CD4-positive, alpha-beta T cell treated with Interleukin-4 for 1 hour (primary cell): Measurements from ENCODE around the gene ZBTB20.

Experiments used
- DNase-seq, 2 donors: peaks; one replicate each; pipeline ENCODE4 v3.0.0-alpha.2; 2020 to 2022

The ZBTB20 gene

DNA sequence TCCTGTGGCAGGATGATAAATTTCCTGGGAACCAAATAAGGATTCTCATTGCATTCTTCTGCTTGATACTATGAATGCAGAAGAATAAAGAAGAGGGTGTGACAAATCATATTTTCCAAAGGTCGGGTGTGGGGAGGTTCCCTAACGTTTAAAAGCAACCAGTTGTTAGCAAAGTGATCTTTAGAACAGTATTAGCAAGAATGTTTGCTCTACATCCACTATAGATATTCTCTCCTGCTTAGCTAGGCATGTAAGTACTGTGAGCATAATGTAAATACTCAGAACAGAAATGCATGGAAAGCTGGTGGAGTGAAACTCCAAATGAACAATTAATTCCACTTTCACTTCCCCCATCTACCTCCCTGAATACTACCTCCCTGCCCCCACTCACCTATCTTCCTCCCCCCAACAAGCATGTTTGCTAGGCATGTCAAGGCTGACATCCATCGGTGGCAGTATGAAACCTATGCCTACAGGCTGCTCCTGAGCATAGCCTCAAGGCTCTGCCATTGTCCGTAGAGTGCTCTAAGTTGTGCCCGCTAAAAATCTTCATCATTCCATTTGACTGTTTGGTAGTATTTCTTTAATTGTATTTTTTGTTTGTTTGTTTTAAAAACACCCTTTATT, 523.6 kb downstream of the ZBTB20 start:
- DNase-seq: no peak

DNA sequence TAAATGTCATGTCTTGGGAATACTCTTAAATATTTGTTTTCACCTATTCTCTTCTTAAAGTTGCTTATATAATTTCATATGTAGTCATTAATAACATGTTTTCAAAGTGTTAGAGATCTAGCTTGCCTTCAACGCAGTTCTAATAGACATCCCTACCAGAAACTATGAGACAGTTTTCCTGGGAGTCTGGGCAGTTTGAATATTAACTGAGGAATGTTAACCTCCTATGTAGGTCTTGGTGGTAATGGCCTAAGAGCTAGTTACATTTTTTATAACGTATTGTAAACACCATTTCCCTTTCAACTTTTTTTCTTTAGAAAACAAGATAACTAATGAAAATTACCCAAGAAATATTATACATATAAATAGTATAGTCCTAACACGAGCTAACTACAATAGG, 525.1 kb downstream of the ZBTB20 start:
- no peak for DNase-seq

DNA sequence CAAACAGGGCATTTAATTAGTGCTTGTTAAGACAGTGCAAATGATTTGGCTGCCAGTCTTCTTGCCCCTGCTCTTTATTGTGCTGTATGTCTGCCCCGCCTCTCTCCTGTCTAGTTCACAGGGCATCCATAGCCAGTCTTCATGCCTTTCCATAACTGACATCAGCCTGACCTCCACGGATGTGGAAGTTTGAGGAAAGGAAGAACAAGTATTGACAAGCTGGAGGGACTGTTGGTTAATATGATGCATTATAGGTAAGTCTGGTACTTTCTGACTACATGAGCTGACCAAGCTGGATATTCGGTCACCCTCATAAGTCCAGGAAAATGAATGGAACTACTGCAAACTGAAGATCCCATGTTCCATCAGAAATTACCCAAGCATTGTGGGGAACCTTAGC, 527.3 kb downstream of the ZBTB20 start:
- no peak for DNase-seq

DNA sequence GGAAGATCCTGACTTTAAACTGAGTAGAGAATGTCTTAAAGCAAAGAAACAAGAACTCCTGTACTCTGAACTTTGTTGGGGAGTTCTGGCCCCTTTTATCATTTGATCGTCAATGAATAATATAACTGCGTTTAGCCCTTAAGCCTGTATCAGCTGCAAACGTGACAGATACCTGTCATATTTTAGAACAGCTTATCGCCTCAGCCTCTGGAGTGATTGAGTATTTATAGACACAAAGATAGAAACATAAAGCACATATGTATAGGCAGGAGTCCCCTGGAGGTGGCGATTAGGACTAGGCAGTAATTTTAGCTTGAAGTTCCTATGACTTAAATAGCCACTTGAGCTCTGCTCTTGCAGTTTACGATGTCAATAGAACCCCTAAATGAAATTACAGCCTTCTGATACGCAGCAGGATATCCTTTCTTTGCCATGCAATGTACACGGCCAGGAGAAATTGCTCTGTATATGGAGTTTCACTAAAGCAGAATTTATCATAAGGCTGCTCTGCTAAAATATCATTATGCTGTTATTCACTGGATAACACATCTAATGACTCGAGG, 531.5 kb downstream of the ZBTB20 start:
- DNase-seq: no peak

DNA sequence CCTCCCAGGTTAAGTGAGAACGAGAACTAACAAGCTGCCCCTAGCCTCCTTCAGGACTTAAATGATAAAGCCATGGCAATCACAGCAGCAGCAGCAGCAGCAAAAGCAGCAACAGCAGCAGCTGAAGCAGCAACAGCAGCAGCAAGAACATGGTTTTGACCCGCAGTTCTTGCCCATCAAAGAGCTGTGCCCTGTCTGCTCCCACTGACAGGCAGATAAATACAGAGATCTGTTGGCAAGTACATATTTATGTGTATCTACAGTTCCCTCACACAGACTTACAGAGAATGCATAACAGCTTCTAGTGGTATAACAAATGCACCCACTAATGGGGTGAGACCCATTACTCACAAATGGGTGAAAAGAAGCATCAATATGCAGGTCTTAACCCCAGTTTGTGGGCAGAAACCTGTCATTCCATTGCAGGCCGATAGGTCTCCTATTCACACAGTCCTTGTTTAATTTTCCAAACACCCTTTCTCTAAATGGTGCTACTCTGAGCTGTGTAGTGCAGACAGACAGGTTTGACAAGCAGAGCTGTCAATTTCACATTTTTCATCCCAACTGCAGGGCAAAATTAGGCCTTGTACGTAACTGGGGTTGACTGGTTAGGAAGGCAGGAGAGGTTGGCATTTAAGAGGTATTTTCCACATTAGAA, 537.0 kb downstream of the ZBTB20 start:
- DNase-seq: no peak

DNA sequence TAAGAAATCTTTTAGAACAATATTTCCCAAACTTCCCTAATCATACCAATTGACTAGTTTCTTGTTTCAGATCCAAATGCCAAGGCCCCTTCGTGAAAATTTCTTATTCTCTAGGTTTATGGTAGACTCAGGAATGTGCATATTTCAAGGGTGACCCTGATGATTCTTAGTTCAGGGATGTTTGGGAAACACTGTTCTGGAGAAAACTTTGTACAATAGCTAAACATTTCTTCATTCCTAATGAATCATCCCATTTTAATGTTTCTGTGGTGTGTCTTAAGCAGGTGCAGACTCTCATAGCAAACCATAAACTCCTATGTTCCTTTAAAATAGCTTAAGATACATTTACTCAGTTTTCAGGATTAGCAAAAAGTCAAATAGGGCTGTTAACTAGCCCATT, 538.8 kb downstream of the ZBTB20 start:
- no peak for DNase-seq

DNA sequence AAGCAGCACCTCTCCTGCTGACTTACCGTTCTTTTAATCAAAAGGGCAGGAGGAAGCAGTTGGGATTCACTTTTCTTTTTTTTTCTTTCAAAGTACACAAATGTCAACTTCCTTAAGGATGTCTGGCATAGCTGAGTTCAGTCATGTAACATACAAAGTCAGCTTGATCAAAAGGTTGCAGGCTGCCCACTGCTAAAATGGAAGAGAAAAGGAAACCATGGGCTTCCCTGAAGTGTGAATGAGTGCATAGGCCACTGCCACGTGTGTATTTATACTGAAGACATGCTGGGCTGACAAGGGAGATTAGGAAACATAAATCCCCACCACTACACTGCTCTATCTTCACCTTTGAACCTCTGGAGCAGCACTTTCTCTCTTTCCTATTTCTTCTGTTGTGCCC, 540.8 kb downstream of the ZBTB20 start:
- no peak for DNase-seq

DNA sequence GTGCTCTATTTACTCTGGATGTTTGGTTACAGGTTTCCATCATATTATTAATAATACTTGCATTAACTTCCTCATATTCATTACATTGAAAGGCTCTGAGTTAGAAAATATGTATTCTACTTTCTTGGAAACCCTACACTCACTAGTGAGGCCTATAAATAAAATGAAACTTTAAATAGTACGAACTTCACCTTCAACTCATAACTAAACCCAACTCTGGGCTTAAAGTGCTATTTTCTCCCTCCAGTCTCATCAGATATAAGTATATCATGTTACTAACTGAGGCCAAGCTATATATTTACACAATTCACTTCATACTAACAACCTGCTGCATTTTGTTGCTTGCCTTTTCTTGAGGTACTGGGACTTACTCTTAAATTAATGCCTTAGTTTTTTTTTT, 546.5 kb downstream of the ZBTB20 start:
- DNase-seq: no peak

DNA sequence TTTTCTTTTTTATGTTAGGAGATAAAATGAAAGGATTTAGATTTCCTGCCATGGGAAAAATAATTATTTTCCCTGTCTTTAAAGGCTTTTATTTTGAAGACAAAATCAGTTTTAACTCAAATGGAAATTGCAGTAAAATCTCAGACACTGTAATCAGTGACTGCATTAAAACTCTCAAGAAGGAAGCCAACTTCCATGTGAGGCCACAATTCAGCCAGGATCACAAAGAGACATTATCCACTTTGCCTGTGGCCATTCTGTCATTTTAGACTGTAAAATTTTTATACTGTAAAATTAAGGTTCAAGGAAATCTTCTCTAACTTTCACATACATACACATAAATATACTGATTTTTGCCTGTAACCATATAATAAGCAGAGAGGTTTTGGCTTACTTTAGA, 549.2 kb downstream of the ZBTB20 start:
- DNase-seq: no peak

DNA sequence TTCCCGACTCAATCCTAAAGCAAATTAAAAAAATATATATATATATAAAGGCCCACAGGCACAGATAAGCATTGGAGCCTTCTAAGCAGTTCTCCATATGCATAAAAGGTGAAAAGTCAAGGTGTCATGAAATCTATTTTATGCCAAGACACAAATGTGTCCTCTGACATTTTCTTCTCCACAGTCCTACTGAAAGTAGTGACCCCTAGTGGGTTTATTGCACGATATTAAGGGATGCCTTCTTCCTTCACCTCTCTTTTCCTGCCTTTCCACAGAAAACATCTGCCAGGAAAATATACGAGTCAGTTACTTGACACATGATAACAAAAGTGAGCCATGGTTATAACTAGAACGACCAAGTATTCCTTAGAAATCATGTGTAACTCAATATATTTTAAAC, 550.1 kb downstream of the ZBTB20 start:
- DNase-seq: no peak

DNA sequence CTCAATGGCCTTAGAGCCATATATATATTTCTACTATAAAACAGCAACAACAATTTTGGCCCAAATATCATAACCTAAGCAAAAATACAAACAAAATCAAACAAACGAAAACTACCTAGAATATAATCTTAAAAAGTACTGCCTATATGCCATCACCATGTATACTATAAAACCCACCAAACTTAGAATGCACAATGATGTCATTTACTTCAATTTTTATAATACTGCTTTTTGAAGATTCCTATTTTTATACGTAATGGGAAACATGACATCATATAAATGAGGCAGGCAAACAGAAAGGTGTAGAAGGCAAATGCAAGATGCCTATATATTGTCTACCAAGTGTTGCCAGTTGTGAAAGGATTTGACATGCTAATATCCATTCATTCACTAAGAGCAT, 550.9 kb downstream of the ZBTB20 start:
- DNase-seq: no peak

DNA sequence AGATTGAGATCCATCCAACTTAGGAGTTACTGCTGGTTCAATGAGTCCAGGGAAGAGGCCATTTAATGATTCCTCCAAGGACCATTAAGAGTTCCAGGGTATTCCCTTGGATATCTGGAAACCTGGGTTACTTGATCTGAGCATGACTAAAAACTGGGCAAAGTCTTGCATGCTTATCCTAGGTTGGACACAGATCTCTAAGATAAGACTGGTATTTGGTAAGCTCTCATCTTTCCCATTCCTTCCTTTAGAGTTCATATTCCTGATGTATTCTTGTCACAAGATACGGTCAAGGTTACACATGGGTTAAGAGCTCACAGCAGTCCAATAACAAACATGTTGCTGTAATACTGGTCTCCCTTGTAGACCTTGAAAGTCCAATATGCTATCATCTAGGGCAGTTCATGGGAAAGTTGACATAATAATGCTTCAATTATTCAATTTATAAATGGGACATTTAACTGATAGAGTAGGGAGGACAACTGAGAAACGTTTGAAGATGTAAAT, 551.5 kb downstream of the ZBTB20 start:
- no peak for DNase-seq

DNA sequence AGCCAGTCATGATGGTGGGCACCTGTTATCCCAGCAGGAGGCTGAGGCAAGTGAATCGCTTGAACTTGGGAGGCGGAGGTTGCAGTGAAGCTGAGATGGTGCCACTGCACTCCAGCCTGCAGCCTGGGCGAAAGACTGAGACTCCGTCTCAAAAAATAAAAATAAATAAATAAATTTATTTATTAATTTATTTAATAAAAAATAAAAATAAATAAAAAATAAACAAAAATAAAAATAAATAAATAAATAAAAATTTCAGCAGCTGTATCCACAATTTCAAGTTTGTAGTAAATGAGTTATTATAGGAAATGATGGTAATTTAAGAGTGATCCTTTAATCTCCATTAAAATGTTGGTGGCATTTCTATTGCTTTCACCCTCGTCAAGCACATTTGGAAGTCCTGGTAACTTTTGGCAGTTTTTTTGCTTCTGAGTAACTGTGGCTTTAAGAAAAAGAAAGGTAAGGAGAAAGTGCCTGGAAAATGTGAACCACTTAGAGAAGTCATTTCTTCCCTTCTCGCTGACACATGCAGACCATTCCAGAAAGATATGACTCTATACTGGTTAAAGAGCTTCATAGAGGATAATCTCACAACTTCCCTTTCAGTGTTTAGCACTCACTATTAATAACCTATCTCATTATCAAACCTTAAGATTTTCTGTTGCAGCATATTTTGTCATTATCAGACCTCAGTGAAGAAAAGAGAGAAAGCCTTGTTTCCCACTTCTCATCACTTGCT, 556.6 kb downstream of the ZBTB20 start:
- DNase-seq: no peak

DNA sequence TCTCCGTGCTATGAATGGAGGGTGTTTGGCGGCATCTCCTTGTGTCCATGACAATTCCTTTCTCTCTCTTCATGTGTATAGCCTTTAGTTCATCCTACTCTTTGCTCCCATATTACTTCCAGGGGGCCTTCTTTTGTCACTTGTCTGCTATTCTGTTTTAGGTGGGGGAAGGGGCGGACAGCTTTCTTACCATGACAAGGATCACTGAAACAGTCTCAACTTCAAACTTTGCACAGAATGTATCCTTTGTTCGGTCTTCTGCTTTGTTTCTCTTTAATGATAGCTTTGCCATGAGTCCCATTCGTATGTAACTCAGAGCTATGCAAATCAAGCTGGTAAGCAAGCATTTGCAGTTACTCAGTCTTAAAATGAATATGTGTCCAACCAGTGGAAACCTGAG, 559.1 kb downstream of the ZBTB20 start:
- DNase-seq: no peak

DNA sequence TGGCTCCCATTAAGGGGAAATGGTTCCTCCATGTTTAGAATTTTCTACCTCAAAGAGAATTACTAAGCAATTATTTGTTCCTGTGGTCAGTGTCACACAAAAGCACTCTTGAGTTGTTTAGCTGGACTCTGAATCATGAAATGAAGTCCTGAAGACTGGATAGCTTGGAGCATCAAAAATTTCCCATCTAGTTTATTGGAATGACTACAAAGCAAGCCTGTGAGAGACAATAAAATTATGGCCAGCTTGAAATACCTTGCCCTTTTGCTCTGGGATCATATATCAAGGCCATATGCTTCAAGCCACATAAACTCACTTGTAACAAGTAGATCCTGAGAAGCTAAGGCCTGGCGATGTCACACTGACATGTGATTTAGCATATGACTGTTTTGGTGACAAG, 561.0 kb downstream of the ZBTB20 start:
- no peak for DNase-seq

DNA sequence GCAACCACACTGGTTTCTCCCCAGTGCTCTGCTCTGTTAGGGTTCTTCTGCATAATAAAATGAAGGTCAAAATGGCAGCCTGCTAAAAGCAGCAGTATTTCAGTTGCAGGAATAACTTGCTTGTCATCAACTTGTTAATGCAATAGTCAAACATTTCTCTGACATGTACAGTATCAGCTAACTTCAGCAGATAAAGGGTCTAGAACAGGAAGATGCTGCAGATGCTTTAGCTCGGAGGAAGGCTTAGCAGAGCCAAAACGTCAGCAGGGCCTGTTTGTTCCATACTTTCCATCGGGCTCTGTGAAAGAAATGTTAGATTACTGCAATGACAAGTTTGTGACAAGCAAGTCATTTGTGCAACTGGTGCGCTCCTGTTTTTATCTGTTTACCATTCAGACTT, 561.4 kb downstream of the ZBTB20 start:
- no peak for DNase-seq

DNA sequence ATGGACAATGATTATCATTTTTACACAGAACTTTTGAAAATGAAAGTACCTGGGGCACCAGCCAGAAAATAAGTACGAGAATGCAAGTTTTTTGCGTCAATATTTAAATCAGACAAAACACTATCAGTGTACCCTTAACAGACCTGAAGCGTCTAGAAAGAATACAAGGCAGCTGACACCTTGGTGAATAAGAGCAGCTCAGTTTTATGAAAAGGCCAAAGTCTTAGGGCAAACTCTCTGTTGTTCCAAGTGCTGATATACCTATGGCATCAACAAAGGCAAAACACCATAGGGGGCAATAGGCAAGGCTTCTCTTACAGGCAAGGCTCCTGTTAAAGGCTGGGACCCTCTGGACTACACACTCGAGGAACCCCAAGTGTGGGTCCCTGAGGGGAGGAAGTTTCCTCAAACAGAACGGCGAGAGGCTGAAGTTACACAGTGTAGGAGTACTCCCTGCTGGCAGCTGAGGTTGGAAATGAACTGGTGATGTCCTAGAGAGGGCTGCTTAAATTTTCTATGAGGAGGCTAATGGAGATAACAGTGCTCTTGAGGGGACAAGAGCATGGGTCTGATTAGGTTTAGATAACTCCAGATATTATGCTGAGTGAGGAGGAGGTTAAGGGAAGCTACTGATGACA, 562.2 kb downstream of the ZBTB20 start:
- DNase-seq: no peak

DNA sequence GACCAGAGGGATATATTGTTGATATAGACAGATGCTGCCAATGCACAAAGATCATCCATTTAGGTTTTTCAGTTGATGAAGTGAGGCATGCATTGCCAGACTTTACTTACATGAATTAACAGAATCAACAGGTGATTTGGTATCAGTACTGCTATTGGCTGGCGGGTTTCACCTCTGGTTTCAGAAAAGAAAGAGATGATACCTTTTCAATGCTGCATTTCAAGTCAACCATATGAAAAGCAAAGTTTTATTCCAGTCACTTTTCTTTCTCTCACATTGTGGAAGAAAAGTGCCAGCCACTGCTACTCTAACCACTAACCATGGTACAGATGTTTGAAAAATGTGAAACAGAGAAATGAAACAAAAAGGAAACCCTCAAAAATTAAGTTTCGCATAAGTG, 564.2 kb downstream of the ZBTB20 start:
- no peak for DNase-seq

DNA sequence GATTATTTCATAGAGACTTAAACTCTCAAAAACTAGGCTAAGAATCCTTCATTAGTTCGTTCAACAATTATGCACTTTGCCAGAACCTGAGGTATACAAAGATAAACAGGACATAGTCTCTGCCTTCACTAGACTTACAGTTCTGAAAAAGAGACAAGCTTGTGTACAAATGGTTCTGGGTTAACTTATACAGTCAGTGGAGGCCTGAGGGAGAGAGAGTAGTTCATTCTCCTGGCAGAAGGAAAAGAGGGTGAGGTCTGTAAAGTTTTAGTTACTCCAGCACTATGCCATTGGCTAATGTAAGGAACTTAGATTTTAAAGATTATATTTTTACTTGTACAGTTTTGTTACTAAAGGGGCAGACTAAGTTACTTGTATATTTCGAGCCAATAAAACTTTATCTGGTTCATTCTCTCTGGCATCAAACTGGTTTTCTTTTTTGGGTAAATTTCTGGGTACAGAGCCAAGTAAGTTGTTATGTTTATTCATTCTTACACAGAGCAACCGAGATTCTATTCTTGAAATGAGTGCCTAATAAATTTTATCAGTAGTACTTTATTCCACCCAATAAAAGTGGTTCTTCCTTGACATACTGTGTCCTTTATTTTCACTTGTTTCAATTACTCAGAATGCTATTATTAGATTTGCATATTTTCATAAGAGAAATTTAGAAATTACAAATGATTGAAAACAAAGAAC, 574.6 kb downstream of the ZBTB20 start:
- no peak for DNase-seq

DNA sequence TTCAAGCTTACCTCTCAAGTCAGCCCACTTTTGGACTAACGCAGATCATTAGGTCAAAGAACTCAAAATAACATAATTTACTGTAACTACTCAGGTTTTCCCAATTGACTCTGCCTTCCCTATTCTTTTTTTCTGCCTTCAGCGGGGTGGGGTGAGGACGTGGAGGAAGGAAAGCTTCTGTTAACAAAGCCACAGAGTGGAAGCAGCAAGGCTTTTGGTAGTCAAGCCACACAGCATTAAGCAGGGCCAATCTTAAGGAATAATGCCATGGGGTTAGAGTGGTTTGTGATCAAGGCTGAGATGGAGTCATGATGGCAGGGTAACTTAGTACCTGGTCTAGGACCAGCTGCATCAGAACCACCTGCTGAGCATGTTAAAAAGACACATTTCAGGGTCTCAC, 575.7 kb downstream of the ZBTB20 start:
- no peak for DNase-seq

DNA sequence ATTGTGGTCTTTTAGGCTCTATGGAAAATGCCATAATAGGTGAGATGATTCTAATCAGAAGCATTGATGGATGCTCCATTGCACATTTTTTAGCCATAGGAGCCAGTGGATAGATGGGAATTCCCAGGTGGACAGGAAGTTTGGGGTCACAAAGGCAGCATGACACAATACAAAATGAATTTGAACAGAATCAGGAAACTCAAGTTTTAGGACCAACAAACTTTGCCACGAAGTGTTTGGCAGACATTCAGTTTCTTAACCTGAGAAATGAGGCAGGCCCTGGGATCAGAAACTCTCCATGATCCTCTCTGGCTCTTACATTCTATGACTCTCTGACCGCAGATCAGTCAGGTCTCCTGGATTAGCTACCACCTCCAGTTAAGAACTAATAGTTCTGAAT, 577.9 kb downstream of the ZBTB20 start:
- no peak for DNase-seq

DNA sequence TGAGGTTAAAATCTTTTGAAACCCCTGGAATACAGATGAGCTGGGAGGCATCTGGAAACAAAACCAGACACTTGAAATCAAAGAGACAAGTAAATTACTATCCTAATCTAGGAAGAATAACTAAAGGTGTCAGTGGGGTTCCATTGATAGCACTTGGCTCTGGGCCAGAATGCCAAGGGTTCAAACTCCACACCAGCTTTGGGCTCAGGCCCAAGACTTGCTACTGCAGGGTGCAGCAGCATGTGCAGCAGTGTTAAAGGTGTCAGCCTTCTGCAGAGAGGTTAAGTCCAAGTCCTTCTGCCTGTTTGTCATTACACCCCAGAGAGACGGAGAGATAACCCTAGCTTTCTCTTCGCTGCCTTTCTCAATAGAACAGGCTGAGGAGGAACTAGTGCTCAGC, 579.3 kb downstream of the ZBTB20 start:
- no peak for DNase-seq

DNA sequence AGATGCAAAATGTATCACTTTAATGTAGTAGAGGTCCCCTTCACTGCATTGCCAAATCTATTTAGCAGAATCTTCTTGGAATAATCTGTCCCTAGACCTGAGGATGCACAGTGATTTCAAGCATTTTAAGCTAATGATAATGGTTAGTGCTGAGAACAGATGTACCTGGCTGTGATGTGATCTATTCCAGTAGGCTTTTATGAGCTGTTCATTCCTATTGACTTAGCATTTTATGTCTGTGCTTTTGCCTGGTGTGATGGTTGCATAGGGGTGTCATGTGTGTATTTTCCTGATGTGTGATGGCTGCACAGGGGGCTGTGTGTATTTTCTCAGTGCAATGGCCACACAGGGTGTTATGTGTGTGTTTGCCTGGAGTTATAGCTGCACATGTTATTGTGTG, 580.3 kb downstream of the ZBTB20 start:
- no peak for DNase-seq
